Germinal center (tissue), 1 donor: Measurements from ENCODE around the gene WWOX.

Experiments used
- DNase-seq: peaks from one replicate; pipeline ENCODE4 v3.0.0; 2012; ENCODE audit warnings: mixed read lengths, low spot score

Gene WWOX

GRCh38 chr16:78476615-78477014, 377.2 kb downstream of the WWOX start:
- no peak for DNase-seq

GRCh38 chr16:78478267-78478861, 378.9 kb downstream of the WWOX start:
- peak; percentile 25 for DNase-seq

DNA sequence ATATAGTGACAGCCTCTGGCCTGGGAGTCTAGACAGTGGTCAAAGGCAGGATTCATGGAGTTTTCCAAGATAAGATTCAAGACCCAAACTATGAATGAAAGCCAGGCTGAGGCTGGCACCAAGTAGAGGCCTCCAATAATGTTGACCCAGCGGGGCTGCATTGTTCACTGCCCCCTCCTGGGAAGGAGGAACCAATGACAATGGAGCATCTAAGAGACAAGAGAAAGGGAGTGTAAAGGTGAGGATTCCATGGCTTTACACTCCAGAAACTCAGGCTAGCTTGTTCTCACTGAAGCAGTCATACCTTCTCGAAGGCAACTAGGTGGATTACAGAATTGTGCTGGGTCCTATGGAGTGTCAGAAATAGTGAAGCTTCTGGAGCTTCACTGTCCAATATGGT, 380.3 kb downstream of the WWOX start:
- no peak for DNase-seq

DNA sequence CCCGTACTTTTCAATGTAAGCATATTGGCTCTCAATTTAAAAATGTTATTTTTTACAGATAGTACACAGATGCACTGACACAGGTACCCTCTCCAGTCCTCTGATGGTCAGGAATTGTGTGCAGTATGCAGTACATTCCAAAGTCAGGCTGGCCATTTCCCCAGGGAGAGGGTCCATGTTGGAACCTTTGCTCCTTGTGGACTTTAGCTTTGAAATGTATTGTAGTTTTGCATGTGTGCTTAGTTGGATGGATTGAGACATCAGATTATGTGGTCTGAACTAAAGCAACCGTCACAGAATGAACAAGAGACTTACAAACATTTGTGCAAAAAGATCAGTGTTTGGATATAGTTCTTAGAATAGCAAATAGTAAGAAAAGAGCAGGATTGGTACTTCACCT, 381.1 kb downstream of the WWOX start:
- DNase-seq = no peak

DNA sequence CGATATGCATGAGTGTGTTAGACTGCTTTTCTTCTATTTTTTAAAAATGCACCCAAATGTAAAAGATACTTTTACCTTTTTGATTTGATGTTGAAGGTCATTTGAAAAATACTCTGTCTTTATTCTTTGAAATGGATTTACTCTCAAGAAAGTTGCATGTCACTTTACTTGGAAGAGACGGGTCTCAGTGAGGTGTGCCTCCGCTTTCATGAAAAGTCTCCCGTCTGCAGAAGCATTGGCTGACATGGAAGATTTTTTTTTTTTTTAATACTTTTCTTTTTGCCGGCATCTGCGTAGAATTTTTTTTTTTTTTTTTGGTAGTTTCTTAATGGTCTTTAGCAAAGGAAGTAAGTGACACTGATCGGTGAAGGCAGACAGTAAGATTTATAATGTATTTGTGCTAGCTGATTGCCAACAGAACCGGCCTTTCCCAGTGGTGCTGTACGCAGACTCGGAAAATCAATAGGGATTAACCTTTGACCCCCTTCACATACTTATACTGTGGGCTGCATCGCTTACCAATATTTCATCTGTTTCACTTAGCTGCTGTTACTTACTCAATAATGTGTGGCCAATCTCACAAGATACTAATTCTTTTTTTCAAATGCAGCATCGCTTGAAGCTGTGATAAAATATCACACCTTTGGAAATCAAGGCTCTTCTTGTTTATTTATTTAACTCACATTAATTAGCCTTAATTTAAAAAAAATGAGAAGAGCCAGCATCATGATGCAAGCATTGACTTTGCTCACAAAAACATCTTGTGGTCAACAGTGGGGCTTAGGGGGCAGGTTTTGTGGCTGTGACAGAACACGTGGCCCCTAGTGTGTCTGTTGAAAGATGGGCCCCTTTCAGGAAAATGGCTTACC, 383.9 kb downstream of the WWOX start:
- DNase-seq = no peak

GRCh38 chr16:78484509-78485058, 385.1 kb downstream of the WWOX start:
- DNase-seq = no peak

DNA sequence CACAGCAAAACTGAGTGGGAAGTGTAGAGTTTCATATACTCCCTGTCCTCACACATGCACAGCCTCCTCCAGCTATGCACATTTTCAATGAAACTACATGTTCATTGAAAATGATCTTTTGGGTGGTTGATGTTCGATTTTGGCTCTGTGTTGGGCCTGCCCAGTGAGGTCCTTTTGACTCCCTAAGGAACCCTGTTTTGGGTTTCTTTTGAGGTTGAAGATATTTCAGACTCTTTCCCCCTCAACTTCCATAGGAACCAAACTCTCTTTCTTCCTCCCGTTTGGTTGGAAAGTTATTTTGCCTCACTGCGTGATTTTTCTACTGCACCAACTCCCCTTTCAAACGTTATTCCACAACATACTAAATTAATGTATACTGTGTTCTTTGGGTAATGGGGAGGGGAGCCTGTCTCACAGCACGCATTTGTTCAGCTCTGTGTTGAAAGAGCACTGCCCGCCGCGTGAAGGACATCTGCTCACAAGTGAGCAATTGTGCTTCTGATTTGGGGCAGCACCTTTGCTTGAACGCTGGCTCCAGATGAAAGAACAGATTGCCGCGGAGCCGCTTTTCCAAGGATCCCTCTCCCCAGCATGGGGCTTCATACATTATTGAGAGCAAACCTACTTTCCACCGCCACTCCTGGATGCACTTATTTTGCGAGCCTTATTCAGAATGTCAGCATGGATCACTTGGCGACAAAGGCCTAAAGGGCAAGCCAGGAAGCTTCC, 385.9 kb downstream of the WWOX start:
- DNase-seq = no peak

GRCh38 chr16:78485917-78486257, 386.4 kb downstream of the WWOX start:
- no peak for DNase-seq

- no peak for DNase-seq
Observed at GRCh38 chr16:78487471-78487870, 388.0 kb downstream of the WWOX start.

DNA sequence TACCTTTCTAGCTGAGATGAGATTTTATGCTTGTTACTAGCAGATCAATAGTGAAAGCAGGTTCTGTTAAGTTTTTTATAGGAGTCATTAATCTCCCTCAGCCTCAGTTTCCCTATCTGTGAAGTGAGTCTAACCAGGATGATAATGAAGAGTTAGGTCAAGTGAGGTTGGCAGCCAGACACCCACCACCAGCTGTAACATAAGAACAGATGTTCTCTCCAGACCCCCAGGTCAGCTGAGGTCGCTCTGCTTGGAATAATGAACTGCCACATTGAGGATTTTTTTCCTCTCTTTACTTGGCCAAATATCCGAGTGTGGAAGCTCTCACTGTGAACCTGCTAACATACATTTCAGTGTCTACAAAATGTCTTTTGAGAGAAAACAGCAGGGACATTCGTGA, 389.6 kb downstream of the WWOX start:
- no peak for DNase-seq

GRCh38 chr16:78489631-78490030, 390.2 kb downstream of the WWOX start:
- DNase-seq = no peak

DNA sequence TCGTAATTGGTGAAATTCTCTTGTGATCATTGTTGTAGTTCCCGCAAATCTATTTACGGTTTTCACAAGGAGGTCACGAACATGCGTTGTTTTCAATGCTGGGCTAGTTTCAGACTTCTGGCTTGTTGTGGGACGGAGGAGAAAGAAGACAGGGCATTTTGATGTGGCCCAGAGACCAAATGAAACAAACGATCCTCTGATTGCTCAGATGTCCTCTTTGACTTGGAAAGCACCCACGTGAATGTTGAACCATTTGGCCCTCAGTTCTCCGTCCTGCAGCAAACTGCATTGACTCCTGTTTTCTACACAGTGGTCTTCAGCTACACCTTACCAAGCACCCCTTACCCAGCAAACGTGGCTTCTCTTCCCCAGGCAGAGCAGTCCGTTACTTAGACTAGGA, 391.0 kb downstream of the WWOX start:
- no peak for DNase-seq

- no peak for DNase-seq
Observed at GRCh38 chr16:78490847-78491246, 391.4 kb downstream of the WWOX start.

DNA sequence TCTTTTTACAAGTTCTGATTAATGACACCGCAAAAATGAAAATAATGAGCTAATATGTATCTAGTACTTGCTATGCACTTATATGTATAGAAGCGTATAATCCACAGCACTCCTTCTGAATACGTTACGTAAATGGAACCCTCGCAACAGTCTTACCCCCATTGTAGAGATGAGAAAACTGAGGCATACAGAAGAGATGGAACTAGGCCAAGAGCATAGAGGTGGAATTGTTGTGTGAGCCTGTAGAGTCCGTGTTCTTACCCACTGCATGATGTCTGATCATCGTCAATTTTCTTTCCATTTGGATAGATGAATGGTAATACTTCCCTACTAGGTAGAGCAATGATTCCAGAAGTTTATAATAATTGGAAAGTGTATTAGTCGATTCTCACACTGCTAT, 394.1 kb downstream of the WWOX start:
- no peak for DNase-seq

DNA sequence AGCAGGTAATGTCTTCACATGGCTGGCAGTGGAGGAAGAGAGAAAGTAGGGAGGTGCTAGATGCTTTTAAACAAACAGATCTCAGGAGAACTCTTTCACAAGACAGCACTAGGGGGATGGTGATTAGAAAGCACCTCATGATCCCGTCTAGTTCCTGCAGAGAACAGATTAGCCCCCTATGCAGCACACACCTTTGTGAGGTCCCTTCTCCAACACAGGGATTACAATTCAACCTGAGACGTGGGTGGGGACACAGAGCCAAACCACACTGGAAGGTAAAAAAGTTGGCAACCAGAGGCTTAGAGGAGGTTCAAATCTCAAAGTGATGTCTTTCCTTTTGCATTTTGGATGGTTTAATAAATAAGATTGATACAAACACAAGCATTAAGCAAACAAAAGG, 394.7 kb downstream of the WWOX start:
- no peak for DNase-seq

GRCh38 chr16:78494674-78495073, 395.2 kb downstream of the WWOX start:
- DNase-seq = no peak

DNA sequence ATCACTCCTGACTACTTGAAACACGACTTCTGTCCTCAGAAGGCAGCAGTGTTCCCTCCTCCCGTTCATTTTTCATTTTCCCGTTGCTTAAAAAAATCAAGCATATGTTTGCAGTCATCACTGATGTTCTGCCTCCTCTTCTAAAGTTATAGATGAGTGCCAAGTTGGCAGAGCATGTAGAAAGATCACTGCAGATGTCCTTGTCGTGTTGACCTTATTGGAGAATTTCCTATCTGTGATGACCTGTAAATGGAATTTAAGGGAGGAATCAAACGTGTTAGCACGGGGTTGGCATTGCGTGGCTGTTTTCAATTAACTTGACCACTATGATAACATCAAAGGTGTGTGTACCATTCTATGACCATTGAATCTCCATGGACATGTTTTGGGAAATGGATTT, 396.7 kb downstream of the WWOX start:
- DNase-seq = no peak

- no peak for DNase-seq
Observed at GRCh38 chr16:78499399-78499798, 399.9 kb downstream of the WWOX start.

- DNase-seq = no peak
Observed at GRCh38 chr16:78500659-78501270, 401.3 kb downstream of the WWOX start.

DNA sequence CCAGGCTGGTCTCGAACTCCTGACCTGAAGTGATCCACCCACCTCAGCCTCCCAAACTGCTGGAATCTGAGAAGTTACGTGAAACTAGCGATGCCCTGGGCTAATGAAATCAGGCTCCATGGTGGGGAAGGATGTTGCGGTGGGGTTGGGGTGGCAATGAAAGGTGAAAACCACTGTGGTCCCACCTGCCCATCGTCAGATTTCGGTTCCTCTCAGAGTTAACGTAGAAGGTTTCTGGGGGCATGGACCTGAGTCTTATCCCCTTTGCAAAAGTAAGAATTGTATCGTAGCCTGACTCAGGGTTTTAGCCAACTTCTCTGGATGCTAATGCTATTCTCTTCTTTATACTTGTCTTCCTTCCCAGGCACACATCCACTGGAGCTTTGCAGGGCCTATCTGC, 402.3 kb downstream of the WWOX start:
- no peak for DNase-seq

DNA sequence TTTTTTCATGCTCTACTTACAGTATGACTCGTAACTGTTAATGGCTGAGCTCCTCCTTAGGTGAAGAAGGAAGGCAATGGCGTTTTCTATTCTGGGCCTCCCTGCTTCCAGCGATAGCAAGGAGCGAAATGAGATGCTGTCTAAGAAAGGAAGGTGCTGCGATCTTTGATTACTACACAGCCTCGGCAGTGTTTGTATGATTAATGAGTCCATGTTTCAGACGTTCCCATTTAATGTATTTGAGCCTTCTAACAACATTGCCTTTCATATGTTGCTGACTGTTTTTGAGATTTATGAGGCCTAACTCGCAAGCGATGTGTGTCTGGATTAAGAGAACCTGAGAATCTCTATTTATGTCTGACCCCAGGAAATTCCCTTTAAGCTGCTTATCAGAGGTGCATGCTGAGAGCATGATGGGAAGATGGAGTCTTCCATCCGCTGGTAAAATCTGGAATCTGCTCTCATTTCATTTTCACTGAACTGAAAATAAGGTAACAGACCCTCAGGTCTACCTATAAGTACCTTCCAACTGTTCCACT, 403.4 kb downstream of the WWOX start:
- no peak for DNase-seq

DNA sequence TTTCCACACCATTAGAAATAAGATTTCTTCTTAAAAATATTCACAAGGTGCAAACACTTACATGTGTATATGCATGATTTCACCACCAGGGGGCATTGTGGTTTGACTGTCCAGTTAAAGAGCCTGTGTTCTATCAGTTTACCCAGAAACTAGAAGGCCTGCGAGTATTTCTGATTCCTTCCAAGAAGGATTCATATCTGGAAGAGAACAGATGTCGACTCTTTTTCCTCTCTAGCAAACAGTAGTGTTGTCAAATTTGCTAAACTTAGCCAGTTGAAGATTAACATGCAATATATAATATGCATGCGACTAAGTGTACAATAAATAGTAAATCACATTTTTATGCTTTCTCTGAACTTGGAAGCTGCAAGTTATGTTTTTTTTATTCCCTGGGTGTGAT, 404.1 kb downstream of the WWOX start:
- peak; percentile 23 for DNase-seq
